ENCODE data around the gene VPREB1. TPM values are rescaled to one million over a fixed set of nuclear protein-coding genes. Genes with fewer than 3 reads are reported as not detected.
"Not testable (repeated sequence)": the region's sequence is repeated elsewhere in the genome, so short reads cannot be mapped to it uniquely, and the experiment has no call there.

VPREB1 gene
- total RNA-seq, 2 experiments from 2014 or later, result not detected

DNA sequence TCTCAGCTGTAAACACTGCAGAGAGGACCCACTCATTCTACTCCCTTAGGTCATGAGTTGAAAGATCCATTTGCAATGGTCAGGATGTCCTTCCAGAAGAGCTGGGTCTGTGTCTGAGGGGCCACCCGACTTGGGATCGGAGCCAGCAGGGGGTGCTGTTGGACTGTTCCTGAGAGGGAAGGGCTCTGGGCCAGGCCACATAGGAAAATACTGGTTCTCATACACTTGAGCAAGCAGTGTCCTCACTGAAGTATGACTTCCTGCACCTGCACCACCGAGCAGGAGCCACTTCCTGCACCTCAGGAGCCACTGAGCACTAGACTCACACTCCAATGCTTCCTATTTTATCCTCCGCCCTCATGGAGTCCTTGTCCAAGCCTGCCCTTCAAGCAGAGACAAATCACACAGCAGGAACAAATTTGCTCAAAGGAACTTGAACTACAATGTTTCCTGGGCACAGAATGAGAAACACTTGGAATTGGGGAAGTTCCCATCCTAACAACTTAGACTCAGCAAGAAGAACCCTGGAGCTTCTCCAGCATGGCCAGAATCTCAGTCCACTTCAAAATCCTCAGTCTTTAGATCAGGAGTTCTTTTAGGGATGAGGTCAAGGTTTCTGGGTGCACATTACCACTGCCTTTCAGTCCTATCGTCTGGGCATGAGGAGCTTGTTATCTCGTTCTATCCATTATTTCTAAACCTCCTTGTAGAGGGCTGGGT is 36.6 kb upstream of the VPREB1 start:
- peaks cover 4% of the 10 kb centered on the region for H3K27me3 Mint-ChIP-seq
- peak; percentile 80 for DNase-seq
- peak overlapping the region; percentile 40 for H3K27ac Mint-ChIP-seq
- H3K9me3 Mint-ChIP-seq, result no peaks in the 10 kb centered on the region
- H3K36me3 Mint-ChIP-seq, result no peaks in the 10 kb centered on the region
- H3K4me1 Mint-ChIP-seq, result peaks cover 33% of the 10 kb centered on the region
- H3K4me3 Mint-ChIP-seq, result peak overlapping the region; percentile 26

- Mint-ChIP-seq H3K4me1 (peaks cover 33% of the 10 kb centered on the region), H3K27ac (peak overlapping the region; percentile 16), H3K4me3 (no peak overlapping the region), H3K9me3 (no peaks in the 10 kb centered on the region), H3K27me3 (peaks cover 4% of the 10 kb centered on the region), H3K36me3 (no peaks in the 10 kb centered on the region)
- no peak for DNase-seq
Observed at GRCh38 chr22:22208652-22209051, 35.9 kb upstream of the VPREB1 start.

DNA sequence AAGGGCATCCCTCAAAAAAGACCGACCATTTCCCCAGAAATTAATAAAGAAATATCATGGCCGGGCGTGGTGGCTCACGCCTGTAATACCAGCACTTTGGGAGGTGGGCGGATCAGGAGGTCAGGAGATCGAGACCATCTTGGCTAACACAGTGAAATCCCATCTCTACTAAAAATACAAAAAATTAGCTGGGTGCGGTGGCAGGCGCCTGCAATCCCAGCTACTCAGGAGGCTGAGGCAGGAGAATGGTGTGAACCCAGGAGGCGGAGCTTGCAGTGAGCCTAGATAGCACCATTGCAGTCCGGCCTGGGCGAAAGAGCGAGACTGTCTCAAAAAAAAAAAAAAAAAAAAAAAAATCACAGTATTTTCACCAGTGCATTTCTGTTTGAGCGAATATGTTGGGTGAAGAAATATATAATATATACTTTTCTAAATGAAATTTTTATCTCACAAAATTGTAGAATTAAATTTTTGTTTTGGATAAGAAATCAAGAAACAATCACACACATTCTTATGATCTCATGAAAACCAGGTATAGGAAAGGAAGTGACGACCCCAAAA is 35.4 kb upstream of the VPREB1 start:
- H3K27me3 Mint-ChIP-seq, H3K4me3 Mint-ChIP-seq, H3K36me3 Mint-ChIP-seq, H3K9me3 Mint-ChIP-seq, DNase-seq: not testable (repeated sequence)
- H3K27ac Mint-ChIP-seq, result peak overlapping the region; percentile 16
- peaks cover 33% of the 10 kb centered on the region for H3K4me1 Mint-ChIP-seq

GRCh38 chr22:22210375-22210774 is 34.2 kb upstream of the VPREB1 start:
- H3K36me3 Mint-ChIP-seq, result no peaks in the 10 kb centered on the region
- DNase-seq, result peak; percentile 73
- H3K27ac Mint-ChIP-seq, result peak overlapping the region; percentile 93
- no peaks in the 10 kb centered on the region for H3K9me3 Mint-ChIP-seq
- peaks cover 4% of the 10 kb centered on the region for H3K27me3 Mint-ChIP-seq
- H3K4me3 Mint-ChIP-seq, result peak overlapping the region; percentile 18
- H3K4me1 Mint-ChIP-seq, result peaks cover 33% of the 10 kb centered on the region

DNA sequence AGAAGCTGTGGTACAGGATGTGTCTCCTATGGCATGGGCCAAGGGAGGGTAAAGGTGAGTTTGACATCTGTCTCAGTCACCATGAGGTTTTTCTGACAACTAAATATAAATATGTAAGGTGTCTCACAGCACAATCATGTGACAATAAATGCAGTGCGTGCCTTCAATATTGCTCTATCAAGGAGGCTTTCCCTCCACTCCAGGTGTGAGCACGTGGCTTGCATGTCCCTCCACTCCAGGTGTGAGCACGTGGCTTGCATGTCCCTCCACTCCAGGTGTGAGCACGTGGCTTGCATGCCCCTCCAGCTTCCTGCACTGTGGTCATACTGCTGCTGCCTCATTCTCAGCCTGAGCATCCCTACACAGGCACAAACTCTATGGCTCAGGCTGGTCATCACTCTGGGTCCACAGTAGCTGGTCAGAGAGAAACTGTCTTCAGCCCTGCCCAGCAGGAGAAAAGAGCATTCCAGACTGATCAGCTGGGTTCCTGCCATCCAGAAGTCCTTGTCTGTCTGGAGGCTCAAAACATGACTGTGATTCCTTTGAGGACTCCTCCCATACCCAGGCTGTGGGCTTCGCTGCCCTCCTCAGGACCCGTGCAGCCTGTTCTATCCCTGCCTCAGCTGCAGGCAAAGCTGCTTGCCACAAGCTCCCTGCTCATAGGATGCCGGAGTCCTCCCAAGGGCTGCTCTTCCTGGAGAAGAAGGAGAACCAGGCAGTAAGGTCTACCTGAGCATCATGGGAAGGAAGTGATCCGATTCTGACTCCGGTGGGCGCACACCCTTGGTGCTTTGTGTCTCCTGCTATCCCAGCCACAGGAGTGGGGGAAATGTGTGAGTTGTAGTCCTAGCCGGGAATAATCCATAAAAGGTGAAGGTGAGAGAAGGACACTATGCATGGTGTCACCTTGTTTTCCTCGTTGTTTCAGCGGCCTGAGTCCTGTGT is 33.4 kb upstream of the VPREB1 start:
- H3K27me3 Mint-ChIP-seq, result peaks cover 4% of the 10 kb centered on the region
- no peaks in the 10 kb centered on the region for H3K36me3 Mint-ChIP-seq
- no peak for DNase-seq
- peaks cover 33% of the 10 kb centered on the region for H3K4me1 Mint-ChIP-seq
- peak overlapping the region; percentile 93 for H3K27ac Mint-ChIP-seq
- no peak overlapping the region for H3K4me3 Mint-ChIP-seq
- H3K9me3 Mint-ChIP-seq, result no peaks in the 10 kb centered on the region

GRCh38 chr22:22213231-22213630 is 31.4 kb upstream of the VPREB1 start:
- peaks cover 4% of the 10 kb centered on the region for H3K27me3 Mint-ChIP-seq
- no peaks in the 10 kb centered on the region for H3K9me3 Mint-ChIP-seq
- no peak overlapping the region for H3K27ac Mint-ChIP-seq
- no peak for DNase-seq
- H3K4me3 Mint-ChIP-seq, result no peak overlapping the region
- no peaks in the 10 kb centered on the region for H3K36me3 Mint-ChIP-seq
- peaks cover 27% of the 10 kb centered on the region for H3K4me1 Mint-ChIP-seq

DNA sequence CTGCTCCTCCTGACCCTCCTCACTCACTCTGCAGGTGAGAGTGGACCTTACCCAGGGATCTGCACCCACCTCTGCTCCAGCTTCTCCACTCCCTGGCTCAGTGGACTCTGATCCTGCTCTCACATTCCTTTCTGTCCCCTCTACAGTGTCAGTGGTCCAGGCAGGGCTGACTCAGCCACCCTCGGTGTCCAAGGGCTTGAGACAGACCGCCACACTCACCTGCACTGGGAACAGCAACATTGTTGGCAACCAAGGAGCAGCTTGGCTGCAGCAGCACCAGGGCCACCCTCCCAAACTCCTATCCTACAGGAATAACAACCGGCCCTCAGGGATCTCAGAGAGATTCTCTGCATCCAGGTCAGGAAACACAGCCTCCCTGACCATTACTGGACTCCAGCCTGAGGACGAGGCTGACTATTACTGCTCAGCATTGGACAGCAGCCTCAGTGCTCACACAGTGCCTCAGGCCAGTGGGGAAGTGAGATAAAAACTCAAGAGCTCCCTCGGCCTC is 29.7 kb upstream of the VPREB1 start:
- H3K27ac Mint-ChIP-seq, result no peak overlapping the region
- H3K9me3 Mint-ChIP-seq, result no peaks in the 10 kb centered on the region
- peaks cover 16% of the 10 kb centered on the region for H3K4me1 Mint-ChIP-seq
- no peak for DNase-seq
- H3K27me3 Mint-ChIP-seq, result peaks cover 4% of the 10 kb centered on the region
- no peaks in the 10 kb centered on the region for H3K36me3 Mint-ChIP-seq
- no peak overlapping the region for H3K4me3 Mint-ChIP-seq

DNA sequence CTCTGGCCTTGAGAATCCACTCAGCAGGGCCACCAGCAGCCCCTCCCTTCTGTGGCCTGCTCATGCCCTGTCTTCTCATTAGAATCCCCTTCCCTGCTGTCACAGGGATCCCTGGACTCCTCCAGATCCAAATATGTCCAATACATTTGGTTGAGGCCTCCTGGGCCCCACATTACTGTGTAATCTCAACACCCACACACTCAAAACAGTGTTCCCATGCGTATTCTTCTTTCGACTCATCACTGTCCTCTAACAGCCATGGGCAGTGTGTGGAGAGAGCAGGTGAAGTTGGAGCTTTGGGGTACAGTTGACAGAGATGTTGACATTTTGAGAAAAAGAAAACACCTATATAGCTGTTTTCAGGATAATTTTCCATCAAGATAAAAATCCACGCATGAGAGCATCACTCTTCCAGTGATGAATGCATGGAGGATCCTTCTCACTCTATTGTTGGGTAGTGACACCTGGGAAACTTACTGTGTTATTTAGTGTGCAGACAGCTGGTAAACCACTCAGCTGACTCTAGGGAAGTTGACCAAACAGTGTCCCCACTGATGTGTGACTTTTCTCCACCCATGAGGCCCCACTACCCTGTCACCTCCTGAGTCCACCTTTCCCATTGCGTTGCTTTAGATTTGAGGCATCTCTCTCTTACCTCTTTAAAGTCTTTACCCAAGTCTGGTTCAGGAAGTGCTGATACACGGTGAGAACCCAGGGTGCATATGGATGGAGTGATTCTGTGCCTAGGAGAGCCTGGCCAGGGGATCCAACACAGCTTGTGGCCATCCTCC is 28.7 kb upstream of the VPREB1 start:
- Mint-ChIP-seq H3K9me3 (no peaks in the 10 kb centered on the region), H3K36me3 (no peaks in the 10 kb centered on the region), H3K4me1 (peaks cover 8% of the 10 kb centered on the region), H3K4me3 (no peak overlapping the region), H3K27ac (no peak overlapping the region), H3K27me3 (peaks cover 4% of the 10 kb centered on the region)
- DNase-seq, result no peak

- no peak overlapping the region for H3K27ac Mint-ChIP-seq
- no peaks in the 10 kb centered on the region for H3K36me3 Mint-ChIP-seq
- no peak overlapping the region for H3K4me3 Mint-ChIP-seq
- no peaks in the 10 kb centered on the region for H3K9me3 Mint-ChIP-seq
- H3K4me1 Mint-ChIP-seq, result peaks cover 2% of the 10 kb centered on the region
- DNase-seq, result no peak
- peaks cover 4% of the 10 kb centered on the region for H3K27me3 Mint-ChIP-seq
Observed at GRCh38 chr22:22216450-22216959, 28.1 kb upstream of the VPREB1 start.

GRCh38 chr22:22218302-22218701 is 26.3 kb upstream of the VPREB1 start:
- no peak overlapping the region for H3K4me3 Mint-ChIP-seq
- no peaks in the 10 kb centered on the region for H3K4me1 Mint-ChIP-seq
- no peak for DNase-seq
- H3K9me3 Mint-ChIP-seq, result no peaks in the 10 kb centered on the region
- no peak overlapping the region for H3K27ac Mint-ChIP-seq
- H3K27me3 Mint-ChIP-seq, result no peaks in the 10 kb centered on the region
- no peaks in the 10 kb centered on the region for H3K36me3 Mint-ChIP-seq

DNA sequence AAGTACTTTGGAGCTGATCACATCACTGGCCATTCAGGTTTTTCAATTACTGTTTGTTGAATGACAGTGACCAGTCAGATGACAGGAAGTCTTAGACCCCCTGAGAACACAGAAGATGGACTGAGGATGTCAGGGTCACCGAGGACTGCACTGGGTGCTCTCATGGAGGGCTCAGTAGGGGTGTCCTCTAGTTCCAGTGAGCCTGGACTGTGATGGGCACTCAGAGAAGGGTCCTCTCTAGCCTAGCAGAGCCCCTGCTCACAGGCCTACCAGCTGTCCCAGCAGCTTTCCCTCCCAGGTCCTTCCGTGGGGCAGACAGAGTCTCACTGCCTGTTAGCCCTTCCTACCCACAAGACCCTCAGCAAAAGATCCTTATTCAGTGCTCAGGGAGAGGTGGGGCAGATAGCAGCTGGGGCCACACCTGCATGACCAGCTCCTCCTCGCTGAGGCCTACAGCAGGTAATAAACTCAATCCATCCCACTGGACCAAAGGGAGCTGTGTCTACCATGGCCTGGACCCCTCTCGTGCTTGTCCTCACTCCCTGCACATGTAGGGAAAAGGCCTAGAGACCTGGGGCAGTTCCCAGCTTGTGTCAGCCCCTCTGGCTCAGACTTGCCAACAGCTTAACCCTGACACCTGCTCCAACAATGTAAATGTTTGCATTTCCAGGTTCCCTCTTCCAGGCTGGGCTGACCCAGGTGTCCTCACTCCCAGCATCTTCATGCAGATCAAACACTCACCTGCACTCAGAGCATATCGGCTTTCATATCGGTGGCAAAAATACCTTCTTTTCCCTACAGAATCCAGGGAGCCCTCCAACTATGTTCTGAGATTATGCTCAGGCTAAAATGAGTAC is 25.2 kb upstream of the VPREB1 start:
- no peak for DNase-seq
- Mint-ChIP-seq H3K4me1 (no peaks in the 10 kb centered on the region), H3K9me3 (no peaks in the 10 kb centered on the region), H3K36me3 (no peaks in the 10 kb centered on the region), H3K4me3 (no peak overlapping the region), H3K27me3 (no peaks in the 10 kb centered on the region), H3K27ac (no peak overlapping the region)

GRCh38 chr22:22221043-22221442 is 23.5 kb upstream of the VPREB1 start:
- DNase-seq, H3K4me3 Mint-ChIP-seq, H3K4me1 Mint-ChIP-seq, H3K36me3 Mint-ChIP-seq, H3K27me3 Mint-ChIP-seq, H3K9me3 Mint-ChIP-seq, H3K27ac Mint-ChIP-seq: not testable (repeated sequence)

- H3K27ac Mint-ChIP-seq, result no peak overlapping the region
- H3K27me3 Mint-ChIP-seq, result peaks cover 3% of the 10 kb centered on the region
- no peaks in the 10 kb centered on the region for H3K36me3 Mint-ChIP-seq
- no peaks in the 10 kb centered on the region for H3K4me1 Mint-ChIP-seq
- no peak for DNase-seq
- H3K4me3 Mint-ChIP-seq, result no peak overlapping the region
- H3K9me3 Mint-ChIP-seq, result no peaks in the 10 kb centered on the region
Observed at GRCh38 chr22:22226448-22227187, 18.0 kb upstream of the VPREB1 start.
